GM21528 (cell line): Measurements from ENCODE around the gene DUSP9.
"Not testable (repeated sequence)": the region's sequence is repeated elsewhere in the genome, so short reads cannot be mapped to it uniquely, and the experiment has no call there.

Source experiments
- ATAC-seq: cut with Tn5 transposase; IDR thresholded peaks from one replicate; pipeline ENCODE4 v1.9.1; 2021; ENCODE audit warnings: mild to moderate bottlenecking, moderate library complexity; ENCODE audit not compliant: unreplicated experiment, low FRiP score

The DUSP9 gene

DNA sequence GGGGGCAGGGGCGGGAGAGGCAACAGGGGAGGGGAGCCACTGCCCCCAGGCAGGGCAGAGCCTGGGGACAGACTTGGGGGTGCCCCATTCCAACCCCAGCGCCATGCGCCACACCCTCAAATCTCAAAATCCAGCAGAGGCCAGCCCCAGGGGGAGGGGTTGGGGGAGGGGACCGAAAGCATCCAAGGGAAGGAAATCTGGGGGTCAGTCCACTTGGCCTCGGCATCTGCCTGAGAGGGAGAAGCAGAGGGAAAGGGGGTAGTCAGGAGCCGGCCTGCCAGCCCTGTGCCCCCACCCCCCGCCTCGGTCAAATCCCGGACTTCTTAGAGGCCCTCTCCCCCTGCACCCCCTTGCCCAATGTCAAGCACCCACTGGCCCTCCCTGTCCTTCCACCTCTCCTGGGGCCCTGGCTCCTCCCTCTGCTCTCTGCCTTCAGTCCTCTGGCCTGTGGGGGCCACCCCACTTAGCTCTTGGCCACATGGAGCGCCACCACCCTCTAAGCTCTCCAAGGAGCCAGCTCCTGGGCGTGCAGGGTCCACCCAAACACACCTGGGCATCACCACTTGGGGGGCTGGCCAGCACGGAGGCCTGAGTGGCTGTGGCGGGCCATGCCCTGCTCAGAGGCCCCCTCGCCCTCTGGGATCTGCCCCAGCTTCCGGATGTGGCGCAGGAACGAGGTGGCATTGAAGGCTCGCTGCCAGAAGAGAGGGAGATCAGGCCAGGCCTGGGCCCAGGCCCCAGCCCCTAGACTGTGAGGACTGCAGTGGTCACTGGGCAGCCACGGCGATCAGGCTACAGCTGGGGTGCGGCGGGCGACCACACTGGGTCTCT is 23.1 kb downstream of the DUSP9 start:
- ATAC-seq: no peak

DNA sequence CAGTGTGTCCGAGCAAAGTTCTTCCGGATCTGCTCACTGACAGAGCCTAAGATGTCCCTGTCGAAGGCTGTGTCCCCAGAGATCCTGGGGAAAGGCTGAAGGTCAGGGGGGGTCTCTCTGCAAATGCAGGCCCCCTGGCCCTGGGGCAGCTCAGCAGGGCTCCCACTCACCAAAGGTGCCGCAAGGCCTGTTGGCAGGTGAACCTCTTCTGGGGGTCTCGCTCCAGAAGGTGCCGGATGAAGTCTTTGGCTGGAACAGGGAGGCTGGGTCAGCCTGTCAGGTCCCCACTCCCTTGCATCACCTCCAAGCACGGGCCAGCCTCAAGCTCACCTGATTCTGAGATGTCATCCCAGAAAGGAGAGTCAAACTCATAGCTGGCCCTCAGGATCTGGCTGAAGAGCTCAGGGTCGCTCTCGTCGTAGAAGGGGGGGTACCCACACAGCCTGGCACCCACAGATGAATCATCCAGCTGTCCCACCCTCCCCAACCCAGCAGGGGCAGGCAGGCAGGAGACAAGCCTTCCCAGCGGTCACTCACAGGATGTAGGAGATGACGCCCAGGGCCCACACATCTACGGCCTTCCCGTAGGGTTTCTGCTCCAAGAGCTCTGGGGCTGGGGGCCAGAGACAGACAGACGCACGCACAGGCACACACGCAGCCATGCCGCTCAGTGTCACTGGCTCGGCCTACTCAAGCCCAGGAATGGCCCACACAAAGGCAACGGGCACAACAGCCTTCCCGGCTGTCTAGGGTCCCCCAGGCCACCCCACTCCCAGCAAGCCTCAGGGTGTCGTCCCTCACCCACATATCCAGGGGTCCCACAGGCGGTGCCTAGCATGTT is 24.0 kb downstream of the DUSP9 start:
- no peak for ATAC-seq

DNA sequence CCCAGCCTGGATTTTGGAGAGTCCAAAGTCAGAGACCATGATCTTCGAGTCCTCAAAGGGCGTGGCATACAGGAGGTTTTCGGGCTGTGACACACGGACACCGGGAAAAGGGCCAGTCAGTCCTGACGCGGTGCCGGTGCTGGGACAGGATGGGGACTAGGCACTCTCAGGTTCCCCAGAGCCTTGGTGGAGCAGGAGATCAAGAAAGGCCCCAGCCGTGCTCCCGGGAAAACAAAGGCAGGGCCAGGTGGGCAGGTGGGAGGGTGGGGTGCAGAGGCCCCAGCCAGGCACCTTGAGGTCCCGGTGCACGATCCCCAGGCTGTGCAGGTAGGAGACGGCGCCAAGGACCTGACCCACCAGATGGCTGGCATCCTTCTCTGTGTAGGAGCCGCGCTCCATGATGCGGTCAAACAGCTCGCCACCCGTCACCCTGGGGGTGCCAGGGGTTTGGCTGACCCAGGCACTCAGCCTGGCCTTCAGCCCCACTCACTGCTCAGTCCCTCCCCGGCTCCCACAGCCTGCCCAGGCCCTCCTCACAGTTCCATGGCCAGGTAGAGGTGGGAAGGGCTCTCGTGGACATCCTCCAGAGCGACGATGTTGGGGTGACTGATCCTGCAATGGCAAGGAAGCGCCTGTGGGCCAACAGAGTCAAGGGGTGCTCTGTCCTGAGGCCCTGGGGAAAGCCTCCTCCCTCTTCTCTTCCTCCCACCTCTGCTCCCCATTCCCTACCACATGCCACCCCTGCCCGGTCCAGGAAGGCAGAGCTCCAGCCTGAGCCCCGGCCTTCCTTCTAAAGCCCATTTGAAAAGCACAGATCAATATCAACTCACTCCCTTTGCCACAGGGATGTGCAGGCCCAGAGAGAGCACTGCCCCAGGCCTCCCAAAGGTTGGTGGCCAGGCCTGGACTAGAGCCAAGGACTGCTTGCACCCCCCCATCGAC is 24.9 kb downstream of the DUSP9 start:
- no peak for ATAC-seq

DNA sequence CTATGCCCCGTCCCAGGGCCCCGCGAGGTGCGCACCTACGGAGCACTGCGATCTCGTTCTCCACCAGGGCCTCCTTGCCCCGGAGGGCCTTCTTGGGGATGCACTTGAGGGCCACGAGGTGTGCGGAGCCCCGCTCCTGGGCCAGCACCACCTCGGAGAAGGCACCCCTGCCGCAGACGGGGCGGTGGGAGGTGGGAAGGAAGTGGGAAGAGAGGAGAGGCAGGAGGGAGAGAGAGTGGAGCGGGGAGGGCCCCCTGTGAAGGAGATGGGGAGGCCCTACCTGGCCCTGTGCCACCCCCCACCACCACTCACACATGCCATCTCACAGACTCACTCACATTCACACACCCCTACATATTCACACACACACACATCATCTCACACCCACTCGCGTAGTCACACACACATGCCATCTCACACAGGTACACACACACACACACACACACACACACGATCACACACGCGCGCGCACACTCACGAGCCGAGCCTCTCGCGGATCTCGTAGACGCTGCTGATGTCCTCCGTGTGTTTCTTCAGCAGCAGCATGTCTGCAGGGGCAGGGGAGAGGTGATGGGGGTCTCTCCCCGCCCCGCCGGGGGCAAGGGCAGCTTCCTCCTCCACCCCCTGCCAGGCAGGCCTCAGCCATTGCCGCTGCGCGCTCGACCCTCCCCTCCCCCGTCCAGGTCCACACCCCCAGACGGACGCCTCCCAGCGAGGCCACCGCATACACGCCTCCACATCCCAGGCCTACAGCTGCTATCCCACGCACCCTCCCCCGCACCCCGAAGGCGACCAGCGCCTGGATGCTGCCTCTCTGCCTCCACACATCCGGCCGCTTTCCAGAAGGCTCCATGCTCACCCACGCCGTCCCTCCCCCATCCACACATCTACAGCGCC is 25.8 kb downstream of the DUSP9 start:
- ATAC-seq: no peak

DNA sequence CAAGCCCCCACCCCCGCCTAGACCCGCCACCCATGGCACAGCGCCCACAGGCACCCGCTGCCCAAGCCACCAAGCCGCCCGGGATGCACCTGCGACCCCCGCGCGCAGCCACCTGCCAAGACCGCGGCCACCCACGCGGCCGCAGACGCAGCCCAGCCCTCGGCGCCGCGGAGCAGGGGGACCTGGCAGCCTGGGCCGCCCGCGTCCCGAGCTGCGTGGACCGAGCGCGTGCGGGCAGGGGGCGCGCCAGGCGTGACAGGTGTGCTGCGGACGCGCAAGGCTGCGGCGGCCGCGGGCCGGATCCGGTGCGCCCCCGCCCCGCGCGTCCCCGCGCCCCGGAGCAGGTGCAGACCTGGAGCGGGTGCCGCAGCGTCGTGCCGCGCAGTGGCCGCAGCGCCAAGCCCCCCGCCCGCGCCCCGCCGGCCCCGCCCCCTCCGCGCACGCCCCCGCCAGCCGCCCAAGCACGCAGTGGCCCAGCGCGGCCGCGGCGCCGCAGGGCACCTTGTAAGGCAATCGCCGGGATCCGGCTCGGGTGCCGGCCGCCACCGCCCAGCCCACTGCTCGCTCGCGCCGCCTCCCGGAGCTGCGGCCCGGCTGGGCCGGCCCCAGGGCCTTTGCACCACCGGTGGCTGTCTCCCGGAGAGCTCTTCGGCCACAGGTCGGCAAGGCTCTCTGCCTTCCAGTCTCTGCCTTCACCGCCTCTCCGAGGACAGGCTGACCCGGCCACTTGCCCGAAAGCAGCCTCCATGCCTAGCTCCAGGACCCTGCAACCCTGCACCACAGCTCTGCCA is 26.6 kb downstream of the DUSP9 start, which contains the start of gene PNCK:
PNCK (minus strand) TSS at position 386 of the 791 bp plus-strand sequence. CDS start 737 bp downstream, outside the sequence.
- ATAC-seq: no peak

DNA sequence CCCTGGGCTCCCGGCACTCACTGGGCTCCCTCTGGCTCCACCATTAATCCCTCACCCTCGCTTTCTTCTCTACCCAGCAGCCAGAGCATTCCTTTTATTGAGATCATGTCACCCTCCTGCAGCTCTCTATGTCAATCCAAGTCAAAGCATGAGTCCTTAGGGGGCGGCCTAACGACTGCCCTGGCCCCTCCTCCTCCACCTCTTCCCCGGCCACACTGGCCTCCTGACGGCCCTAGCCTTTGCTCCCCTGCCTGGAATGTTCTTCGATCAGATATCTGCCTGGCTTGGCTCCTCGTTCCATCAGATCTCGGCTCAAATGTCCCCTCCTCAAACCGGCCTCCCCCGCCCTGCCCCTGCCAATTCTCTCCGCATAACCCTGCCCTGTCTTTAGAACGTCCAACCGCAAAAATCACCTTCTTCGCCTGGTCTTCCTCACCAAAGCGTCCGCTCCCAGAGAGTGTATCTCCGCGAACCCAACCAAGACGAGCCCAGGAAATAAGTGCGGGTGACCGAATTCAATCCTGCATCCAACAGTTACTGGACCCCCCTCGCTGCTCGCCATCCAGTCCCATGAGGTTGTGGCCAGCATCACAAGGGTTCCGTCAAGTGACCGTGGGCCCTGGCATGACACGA is 27.3 kb downstream of the DUSP9 start:
- no peak for ATAC-seq

DNA sequence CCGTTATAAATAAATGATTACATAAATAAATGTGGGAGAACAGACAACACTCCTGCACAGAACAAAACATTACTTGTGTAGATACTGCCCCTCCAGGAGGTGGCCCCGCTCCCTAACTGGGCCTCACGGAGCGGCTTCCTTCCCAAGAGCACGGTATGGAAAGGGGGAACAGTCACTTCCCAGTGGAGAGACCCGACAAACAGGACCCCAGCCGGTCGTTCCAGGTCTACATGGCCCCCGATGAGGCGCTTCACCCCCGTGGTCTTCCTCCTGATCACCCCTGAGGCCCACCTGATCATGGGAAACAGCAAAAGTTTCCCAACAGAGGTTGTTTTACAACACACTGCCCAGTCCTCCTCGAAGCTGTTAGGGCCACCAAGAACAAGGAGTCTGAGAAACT is 34.2 kb downstream of the DUSP9 start:
- ATAC-seq: no peak

DNA sequence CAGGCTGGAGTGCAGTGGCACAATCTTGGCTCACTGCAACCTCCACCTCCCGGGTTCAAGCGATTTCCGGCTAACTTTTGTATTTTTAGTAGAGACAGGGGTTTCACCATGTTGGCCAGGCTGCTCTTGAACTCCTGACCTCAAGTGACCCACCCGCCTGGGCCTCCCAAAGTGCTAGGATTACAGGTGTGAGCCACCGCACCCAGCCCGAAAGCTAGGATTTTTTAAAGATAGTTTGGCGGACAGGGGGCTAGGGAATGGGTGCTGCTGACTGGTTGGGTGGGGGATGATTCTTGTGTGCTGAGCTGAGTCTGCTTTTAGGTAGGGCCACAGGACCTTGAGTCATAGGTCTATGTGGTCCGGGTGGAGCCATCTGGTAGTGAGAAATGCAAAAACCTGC is 36.5 kb downstream of the DUSP9 start:
- ATAC-seq: not testable (repeated sequence)

DNA sequence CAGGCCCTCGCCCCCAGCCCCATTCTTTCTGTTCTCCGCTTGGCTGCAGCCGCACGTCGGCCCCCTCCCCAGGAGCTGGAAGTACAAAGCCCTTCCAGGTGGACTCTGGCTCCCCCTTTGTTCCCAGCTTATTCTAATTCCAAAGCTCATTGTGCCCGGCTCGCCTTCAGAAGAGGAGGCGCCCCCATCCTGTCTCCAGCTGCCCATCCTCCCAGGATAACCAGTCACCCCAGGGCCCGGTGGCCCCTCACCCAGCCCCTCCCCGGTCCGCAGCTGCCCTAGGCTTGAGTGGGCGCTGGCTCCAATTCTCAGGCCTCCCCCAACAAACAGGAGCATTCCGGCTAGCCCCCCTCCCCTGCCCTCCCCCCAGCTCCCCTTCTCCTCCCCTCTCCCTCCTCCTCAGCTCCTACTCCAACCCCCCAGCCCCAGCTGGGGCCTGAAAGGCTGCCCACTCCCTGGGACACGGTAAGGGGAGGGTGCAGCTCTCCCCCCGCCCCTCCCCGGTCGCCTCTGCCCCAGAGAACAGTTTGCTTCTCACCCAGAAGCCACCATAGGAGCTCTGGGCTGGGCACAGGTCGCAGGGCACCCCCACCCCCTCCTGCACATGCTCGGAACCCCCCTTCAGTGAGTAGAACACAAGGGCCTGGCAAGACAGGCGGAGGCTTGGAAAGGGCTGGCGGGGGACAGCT is 37.6 kb downstream of the DUSP9 start:
- ATAC-seq: no peak

DNA sequence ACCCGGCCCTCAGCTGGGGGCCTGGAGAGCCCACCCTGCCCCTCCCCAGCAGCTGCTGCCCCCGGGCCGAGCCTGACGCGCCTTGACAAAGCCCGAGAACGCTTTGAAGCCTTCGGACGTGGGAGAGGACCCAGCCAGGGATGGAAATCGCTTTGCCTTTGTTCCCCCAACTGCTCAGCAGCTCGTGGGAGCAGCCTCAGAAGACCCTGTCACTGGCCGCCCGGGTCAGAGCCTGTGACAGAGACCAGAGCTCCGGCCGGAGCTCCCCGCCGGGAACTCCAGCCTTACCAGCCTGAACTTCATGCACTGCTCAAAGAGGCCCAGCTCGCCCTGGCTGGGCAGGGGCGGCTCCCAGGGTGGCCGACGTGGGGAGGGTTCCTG is 38.1 kb downstream of the DUSP9 start:
- ATAC-seq: no peak

DNA sequence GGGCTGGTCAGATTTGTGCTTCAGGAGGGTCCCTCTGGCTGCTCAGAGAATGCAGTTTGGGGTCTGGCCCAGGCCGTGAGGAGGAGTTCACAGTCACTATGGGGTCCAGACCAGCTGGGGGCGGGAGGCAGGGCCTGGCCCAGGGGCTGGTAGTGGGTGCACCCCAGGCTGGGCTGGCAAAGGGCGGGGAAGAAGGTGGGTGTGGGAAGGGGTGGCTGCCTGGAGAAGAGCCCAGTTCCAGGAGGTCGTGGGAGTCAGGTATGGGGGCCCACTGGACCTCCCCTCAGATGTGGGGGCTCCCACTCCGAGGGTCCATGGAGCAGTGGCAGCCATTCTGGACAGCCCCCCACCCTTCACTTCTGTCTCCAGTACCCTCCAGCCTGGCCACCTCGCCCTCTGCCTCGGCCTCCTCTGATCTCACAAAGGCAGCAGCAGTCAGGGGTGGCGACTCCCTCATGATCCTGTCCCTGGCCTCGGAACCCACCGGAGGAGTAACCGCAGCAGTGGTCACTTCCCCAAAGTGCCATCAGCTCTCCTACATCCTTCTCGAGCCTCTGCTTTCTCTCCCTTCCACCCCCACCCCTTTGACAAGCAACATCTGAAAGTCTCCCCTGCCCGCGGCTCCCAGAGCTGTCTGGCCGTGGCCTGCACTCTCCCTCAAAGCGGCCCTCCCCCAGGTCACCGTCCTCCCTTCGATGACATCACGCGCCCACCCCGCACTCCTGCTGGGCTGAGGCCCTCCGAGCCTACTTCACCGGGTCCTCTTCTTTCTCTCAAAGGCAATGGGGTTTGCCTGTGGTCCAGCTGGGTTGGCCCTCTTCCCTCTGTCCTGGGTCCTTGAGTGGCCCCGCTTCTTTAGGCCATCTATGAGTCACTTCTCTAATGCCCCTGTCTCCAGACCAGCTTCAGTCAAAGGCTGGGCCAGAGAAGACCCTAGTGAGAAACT is 39.0 kb downstream of the DUSP9 start:
- no peak for ATAC-seq

DNA sequence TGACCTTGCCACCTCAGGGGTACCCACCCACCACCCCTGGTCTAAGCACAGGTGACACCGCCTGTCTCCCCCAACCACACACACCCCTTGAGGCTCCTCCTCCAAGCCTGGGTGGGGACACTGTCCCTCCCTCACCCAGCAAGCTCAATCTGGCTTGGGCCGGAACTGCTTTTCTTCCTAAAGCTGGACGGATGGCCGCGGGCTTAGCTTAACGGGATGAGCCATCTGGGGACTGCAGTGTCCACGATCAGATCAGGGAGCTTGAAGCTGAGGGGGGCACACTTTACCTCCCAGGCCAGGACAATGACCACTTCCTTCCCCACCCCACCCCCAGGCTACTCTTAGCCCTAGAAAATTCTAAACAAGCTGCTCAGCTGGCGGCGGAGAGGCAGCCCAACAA is 39.7 kb downstream of the DUSP9 start:
- ATAC-seq: no peak

DNA sequence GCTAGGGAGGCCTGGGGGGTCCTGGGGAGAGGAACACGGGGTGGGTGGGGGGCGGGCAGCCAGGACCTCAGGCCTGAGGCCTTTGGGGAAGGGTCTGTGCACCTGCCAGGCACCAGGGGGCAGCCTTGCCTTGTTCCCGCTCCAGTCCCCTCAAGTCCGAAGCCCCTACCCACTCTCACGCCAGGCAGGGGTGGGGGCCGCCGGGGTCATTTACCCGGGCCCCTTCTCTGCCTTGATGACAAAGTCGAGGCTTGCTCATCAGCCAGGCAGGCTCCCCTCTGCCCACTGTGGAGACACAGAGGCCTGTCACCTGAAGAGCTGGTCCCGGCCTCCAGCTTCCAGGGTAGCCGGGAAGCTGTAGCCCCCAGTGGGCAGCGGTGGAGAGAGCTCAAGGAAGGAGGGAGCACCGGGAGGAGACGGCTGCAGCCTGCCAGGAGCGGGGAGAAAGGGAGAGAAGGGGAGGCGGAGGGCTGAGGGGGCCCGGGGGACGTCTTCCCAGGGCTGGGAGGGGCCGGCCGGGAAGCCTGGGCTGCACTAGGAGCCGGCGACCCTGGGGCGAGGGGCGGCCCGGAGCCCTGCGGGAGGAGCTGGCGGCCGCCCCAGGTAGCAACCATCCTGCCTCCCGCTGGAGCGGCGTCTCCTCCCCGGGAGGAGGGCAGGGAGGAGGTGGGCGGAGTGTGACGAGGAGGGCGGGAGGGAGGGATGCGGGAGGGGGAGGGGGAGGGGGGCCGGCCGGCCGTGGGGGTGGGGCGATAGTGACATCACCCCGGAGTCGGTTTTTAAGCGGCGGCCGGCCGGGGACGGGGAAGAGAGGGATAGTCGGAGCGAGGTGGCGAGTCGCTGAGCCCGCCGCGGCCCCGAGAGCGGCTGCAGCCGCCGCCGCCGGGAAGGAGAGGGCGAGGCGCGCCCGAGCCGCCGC is 40.4 kb downstream of the DUSP9 start, which contains the start of gene SLC6A8:
SLC6A8 (plus strand) TSS at position 806 of the 919 bp plus-strand sequence. CDS start 649 bp downstream, outside the sequence.
- ATAC-seq: no peak

DNA sequence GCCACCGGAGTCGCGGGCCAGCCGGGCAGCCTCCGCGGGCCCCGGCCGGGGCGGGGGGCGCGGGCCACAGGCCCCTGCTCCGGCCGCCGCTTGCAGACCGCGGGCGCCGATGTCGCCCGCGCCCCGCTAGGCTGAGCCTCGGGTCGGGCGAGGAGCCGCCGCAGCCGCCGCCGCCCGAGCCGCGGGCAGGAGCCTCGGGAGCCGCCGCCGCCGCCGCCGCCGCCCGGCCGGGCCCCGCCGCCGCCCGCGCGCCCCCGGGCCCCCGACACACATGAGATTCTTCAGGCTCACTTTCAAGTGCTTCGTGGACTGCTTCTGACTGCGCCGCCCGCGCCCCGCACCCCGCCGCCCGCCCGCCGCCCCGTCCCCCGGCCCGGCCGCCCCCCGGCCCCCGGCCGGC is 41.1 kb downstream of the DUSP9 start:
- no peak for ATAC-seq

DNA sequence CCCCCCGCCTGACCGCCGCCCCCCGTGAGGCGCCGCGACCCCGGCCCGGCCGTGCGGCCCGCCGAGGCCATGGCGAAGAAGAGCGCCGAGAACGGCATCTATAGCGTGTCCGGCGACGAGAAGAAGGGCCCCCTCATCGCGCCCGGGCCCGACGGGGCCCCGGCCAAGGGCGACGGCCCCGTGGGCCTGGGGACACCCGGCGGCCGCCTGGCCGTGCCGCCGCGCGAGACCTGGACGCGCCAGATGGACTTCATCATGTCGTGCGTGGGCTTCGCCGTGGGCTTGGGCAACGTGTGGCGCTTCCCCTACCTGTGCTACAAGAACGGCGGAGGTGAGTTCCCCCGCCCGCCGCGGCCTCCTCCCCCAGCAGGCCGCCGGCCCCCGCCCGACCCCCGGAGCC is 41.5 kb downstream of the DUSP9 start:
- no peak for ATAC-seq
